Measurements from ENCODE around the gene TCF7L2.

GRCh38 chr10:113137941-113138685 lies 188.1 kb downstream of the TCF7L2 start:
- TF ChIP-seq CTCF (IDR thresholded peaks at IDR 0.05), result no peak
- TF ChIP-seq POLR2A (IDR thresholded peaks at IDR 0.05), result no peak

Measured in tibial nerve (tissue), 3 donors.